GM21723 (cell line): ENCODE measurements around the gene GPR26.
"Not testable (repeated sequence)": the region's sequence is repeated elsewhere in the genome, so short reads cannot be mapped to it uniquely, and the experiment has no call there.

Experiments
- ATAC-seq: cut with Tn5 transposase; IDR thresholded peaks from one replicate; pipeline ENCODE4 v1.9.1; 2021; ENCODE audit warnings: mild to moderate bottlenecking, moderate library complexity; ENCODE audit not compliant: unreplicated experiment

GPR26 gene

DNA sequence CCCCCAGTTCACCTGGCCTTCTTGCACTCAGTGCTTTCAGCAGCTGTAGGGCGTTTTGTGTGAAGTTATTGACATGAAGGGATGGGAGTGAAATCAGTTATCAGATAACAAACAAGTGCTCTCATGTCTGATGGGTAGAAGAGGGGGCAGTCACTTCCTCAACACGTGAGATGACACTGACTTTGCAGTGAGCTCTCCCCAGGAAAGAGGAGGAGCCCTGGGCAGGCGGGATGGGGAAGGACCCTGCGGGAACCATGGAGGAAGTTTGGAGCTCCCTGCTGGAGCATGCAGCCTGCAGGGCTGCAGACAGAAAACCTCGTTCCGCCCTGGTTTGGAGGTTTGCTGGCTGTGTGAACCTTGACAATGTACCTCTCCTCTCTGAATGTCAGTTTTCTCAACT, 38.7 kb downstream of the GPR26 start:
- no peak for ATAC-seq

GRCh38 chr10:123706236-123706635, 40.1 kb downstream of the GPR26 start:
- no peak for ATAC-seq

GRCh38 chr10:123715546-123715945, 49.4 kb downstream of the GPR26 start:
- ATAC-seq, result no peak

GRCh38 chr10:123717336-123717735, 51.2 kb downstream of the GPR26 start:
- no peak for ATAC-seq

GRCh38 chr10:123718544-123719060, 52.4 kb downstream of the GPR26 start:
- no peak for ATAC-seq

DNA sequence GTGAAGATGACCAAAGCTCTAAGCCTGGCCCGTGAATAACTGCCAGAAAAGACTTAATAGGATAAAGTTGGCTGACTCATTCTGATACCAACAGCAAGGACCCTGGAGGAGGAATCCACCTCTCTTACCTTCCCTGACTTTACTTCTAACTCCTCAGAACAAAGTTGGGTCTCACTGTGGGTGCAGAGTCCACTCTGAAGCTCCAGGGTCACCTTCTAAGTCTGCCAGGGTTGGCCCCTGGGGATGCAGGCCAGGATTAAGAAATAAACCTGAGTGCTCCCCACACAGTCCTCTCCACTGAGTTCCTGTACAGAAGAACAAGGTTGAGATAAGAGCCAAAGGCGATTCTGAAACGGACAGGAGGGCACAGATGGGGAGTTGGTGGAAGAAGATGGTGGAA, 54.4 kb downstream of the GPR26 start:
- ATAC-seq, result no peak

- ATAC-seq, result no peak
Observed at GRCh38 chr10:123721441-123722049, 55.4 kb downstream of the GPR26 start.

DNA sequence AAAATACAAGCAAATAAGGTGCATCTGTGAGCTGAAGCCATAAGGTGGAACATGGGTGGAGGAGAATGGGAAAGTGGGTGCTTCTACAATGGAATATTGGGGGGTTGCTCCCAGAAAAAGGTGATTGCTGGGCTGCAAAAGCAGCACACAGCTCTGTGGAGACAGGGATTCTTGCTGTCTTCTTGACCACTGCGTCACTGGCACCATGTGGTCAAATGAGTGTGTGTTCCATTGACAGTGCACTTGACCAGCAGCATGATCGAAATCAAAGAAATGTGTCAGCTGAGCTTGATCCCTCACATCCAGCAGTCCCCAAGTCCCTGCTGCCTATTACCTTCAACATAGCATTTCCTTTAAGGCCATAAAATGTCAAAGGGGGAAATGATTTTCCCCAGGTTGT, 56.2 kb downstream of the GPR26 start:
- no peak for ATAC-seq

DNA sequence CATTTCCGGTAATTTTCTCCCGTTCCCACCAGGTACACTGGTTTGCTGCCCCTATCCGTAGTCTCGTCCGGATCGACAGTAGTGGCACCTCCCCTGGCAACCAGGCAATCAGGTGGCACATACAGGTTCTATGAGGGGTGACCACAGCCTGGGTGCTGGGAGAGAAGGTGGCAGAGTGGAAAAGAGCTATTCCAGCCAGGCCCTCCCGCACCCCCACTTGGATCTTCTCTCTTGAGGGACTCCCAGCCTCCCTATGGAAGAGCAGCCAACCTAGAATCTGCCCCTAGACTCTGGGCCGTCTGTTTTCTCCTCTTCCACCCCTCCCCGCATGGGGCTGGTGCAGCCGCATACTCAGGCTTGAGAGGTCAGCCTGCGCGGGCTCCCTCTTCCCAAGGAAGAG, 58.6 kb downstream of the GPR26 start:
- ATAC-seq, result no peak

DNA sequence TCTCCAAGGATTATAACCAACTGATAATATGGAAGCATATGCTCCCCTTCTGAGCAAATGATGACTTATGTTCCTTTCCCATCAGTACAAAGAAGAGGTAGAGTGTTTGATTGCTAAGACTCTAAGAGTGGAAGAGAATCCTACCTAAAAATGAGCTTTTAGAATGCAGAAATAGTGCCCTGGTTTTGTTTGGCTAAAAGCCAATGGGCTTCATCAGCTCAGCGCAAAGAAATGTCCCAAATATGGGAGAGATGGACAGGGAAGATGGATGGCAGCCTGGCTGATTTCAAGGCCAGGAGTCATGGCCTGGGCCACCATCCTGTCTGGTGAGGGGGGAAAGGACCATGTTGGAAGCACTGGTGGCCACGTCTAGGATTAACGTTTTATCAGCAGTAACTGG, 60.2 kb downstream of the GPR26 start:
- no peak for ATAC-seq

DNA sequence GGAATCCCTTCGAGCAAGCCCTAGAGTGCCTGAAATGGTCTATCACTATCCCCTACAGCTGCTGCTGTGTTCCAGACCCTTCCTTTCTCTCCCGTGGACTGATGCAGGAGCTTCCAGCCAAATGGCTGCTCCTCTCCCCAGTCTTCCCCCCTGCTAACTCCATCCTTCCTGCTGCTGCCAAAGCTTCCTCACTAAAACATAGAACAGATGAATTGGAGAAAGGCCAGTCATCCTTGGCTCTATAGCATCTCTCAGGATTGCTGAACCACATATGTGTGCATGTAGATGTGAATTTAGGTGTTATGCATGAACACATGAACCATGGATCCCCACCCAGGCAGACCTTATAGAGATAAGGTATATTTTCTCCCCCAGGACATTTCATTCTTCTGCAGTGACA, 60.7 kb downstream of the GPR26 start:
- no peak for ATAC-seq

- no peak for ATAC-seq
Observed at GRCh38 chr10:123729523-123729922, 63.4 kb downstream of the GPR26 start.

GRCh38 chr10:123736917-123737316, 70.8 kb downstream of the GPR26 start:
- ATAC-seq, result not testable (repeated sequence)

GRCh38 chr10:123741146-123741545, 75.0 kb downstream of the GPR26 start:
- ATAC-seq, result no peak

DNA sequence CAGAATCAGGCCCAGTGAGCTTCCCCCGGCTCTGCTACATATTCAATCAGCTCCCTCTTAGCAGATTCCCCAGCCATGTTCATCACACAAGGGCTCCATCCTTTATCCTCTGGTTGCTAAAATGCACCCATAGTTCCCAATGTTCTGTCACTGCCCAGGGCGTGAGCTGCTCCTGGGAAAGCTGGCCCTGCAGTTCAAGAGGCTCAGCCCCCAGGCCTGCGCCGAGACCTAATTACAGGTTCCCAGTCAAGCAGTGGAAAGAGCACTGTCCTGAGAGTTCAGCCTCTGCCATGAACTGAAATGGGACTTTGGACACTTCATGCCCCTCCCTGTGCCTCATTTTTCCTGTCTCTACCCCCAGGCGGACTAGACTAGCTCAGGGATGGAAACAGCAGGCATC, 75.6 kb downstream of the GPR26 start:
- ATAC-seq, result no peak

DNA sequence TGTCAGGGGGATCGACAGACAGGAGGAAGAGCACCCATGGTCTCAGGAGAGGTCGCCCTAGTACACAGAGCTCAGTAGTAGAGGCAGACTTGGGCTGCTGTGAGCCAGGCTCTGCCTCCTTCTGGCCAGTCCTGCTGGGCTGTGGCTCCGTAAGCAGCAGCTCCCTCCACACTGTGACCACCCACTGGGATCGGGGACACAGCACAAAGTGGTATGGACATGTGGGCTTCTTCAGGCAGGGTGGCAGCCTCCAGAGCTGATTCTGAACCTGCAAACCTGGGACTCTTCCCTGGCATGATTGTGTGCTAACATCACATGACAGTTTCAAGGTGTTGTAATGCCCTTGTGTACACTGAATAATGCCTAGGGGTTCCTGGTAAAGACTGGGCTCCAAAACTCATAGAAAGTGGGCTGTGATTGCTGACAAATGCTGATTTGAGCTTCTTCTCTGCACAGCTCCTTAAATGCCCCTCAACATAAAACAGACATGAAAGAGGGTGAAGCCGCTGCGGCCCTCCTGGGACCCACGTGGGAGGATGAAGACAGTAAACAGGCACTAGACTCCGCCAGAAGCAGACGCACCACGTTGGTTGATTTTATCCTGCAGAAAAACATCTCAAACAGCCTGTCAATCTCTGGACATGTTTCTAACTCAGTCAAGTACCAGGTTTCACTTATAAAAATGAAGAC, 76.7 kb downstream of the GPR26 start:
- no peak for ATAC-seq

DNA sequence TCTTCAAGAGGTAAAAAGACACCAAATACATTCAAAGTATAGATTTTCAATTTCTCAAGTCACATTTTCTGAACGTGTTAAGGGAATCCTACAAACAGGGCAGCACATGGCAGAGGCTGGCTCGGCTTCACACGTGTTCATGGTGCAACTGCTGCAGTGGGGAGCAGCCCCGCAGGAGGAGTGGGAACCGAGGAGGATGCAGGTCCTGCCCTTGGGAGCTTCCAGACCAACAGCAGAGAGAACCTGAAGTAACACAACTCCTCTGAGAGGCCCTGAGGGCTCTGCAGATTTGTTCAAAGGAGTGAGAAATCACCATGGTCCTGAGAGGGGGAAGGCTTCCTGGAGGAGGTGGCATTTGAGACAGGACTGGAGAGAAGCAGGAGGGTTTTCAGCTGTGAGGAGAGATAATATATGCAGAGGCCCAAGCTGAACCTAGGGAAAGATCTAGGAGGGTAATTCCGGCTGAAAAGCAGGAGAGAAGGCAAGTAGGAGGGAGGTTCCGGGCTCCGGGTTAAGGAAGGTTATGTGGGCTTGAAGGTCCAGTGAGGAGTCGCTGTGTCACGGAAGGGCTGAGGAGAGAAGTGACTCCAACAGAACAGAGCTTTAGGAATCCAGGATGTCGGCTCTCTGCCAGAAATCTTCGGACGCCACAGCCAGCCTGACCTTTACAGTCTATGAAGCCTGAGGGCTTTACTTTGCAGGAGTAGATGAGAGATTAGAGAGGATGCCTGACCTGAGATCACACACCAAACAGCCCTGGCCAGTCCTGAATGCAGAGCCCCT, 77.5 kb downstream of the GPR26 start:
- ATAC-seq, result no peak

DNA sequence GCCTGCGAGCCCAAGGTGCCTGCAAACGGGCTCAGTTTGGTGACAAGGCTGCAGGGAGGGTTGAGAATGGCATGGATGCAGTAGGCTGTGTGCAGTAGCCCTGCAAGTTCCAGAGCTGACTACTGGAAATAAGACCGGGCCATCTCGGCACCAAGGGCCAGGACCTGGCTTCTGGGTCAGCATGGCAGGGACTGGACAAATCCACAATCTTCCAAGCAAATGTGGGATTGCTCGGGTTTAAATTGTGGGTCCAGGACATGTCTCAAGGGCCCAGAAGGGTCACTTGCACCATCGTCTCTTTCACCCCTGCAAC, 78.0 kb downstream of the GPR26 start:
- no peak for ATAC-seq
